ENCODE measurements around the gene LGMN. TPM values are rescaled to one million over a fixed set of nuclear protein-coding genes. Genes with fewer than 3 reads are reported as not detected.

LGMN gene
- total RNA-seq, 8 experiments from 2014 or later = 15.2 to 312 (median 54.8) TPM

DNA sequence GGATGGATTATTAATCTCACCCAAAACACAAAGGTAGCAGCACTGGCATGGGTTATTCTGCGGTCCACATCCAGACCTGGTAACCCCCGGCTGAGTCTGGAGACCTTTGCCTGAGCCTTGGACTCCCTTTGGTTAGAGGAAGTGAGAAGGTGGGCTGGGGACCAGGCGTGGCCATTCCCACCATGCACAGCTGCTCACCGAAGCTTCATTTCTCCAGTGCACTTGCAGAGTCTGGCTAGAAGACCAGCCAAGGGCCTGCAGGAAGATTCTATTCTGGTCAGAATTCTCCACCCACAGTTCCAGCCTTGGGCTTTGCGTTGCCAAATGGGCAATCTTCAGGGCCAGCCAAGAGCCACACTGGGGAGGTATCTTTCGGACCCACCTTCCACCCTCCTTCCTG, 73.0 kb downstream of the LGMN start:
- no peak overlapping the region for H3K4me3 ChIP-seq
- no peak overlapping the region for H3K27ac ChIP-seq
- in situ Hi-C loops (cut with MboI; ENCODE audit: low pct_unique_long_range_greater_than_20kb in 2 of 9, low sequenced_read_pairs in 9 of 9, unreplicated experiment in 9 of 9) = loop anchor here in 1 of 9 experiments (25.0 kb wide), 2 partner anchors 112 to 538 kb away; partner anchors contain the start of gene GOLGA5
- H3K4me1 ChIP-seq (replicated peaks in 1 of 2) = no peaks in the 10 kb centered on the region
- 81 to 100% (median 100%) methylated on average over 1 to 4 of the region's 6 CpGs; no CpG with 5 or more reads in 3 of the 10 experiments for WGBS, 10 experiments
- no peak for ATAC-seq (replicated peaks in 6 of 8)

DNA sequence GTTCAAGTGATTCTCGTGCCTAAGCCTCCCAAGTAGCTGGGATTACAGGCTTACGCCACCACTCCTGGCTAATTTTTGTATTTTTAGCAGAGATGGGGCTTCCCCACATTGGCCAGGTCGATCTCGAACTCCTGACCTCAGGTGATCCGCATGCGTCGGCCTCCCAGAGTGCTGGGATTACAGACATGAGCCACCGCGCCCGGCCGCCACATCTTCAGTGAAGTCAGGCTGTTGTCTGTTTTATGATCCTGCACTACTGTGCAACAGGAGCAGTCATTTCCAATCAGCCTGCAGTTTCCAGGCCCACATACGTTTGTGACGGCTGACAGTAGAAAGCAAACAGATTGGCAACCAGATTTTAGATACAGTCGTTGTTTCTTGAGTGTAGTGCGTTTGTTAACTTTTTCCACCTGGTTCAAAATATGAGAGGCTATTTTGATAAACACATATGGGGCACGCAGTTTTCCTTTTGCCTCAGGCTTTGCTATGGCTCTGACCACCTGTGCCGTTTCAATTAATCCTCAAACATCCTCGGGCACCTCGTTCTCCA, 74.8 kb downstream of the LGMN start:
- Histone ChIP-seq H3K27ac (no peak overlapping the region), H3K4me3 (no peak overlapping the region), H3K4me1 (replicated peaks in 1 of 2) (no peaks in the 10 kb centered on the region)
- no peak for ATAC-seq (replicated peaks in 6 of 8)
- WGBS, 10 experiments = 58 to 93% (median 78%) methylated on average over 1 to 16 of the region's 19 CpGs
- in situ Hi-C loops (cut with MboI; ENCODE audit: low pct_unique_long_range_greater_than_20kb in 2 of 9, low sequenced_read_pairs in 9 of 9, unreplicated experiment in 9 of 9) = no loop called here

DNA sequence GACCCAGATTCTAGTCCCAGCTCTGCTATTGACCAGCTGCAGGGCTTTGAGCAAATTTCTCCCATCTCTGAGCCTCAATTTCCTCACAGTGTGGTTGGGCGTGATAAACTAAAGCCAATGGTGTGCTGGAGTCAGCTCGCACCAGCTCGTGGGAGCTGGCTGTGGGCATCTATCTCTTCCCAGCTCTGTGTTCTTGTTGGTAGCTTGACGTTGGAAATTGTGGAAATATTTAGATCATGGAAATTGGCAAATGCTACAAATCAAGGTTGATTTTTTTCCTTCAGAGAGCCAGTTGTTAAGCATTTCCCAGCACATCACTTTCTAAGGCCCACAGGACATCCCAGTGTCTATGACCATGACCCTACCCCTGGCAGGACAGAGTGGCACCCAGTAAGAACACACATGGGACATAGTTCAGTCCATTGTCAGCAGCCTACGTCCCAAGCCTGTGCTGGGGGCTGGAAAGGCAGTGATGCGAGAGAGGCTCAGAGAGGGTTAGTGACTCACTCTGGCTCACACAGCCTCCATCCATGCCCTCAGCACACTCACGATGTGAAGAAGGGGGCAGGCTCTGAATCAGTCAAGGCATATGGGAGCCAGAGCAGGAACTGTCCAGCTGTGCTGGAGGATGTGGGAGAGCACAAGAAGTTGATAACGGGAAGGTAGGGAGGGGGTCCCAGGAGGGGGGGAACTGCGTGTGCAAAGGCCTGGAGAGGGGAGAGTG, 77.6 kb downstream of the LGMN start:
- 0 to 100% (median 83%) methylated on average over 1 to 4 of the region's 9 CpGs for WGBS, 10 experiments
- H3K27ac ChIP-seq = no peak overlapping the region
- ATAC-seq (replicated peaks in 6 of 8) = no peak
- H3K4me3 ChIP-seq = no peak overlapping the region
- in situ Hi-C loops (cut with MboI; ENCODE audit: low pct_unique_long_range_greater_than_20kb in 2 of 9, low sequenced_read_pairs in 9 of 9, unreplicated experiment in 9 of 9) = no loop called here
- no peaks in the 10 kb centered on the region for H3K4me1 ChIP-seq (replicated peaks in 1 of 2)

DNA sequence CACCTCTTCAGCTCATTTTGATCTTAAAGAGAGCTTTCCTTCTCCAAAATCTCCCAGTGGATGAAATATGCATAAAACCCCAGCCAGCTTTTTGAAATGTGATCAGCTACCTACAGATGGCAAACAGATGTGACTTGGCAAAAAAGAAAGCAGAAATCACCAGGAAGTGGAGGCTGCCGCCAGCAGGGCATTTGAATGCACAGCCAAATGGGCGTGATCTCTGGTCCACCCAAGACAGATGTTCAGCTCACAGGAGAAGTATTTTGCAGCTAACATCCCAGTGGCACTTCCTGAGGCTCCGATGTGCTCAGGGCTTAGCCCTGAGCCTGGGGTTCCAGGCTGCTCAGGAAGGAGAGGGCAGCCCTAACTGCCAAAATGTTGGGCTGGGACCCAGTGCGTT, 78.3 kb downstream of the LGMN start:
- 0 to 100% (median 70%) methylated on average over 1 to 4 of the region's 4 CpGs; no CpG with 5 or more reads in 2 of the 10 experiments for WGBS, 10 experiments
- Histone ChIP-seq H3K4me3 (no peak overlapping the region), H3K27ac (no peak overlapping the region), H3K4me1 (replicated peaks in 1 of 2) (no peaks in the 10 kb centered on the region)
- ATAC-seq (replicated peaks in 6 of 8) = peak in 3 of 8 experiments; percentile 95 to 98 (median 95)
- in situ Hi-C loops (cut with MboI; ENCODE audit: low pct_unique_long_range_greater_than_20kb in 2 of 9, low sequenced_read_pairs in 9 of 9, unreplicated experiment in 9 of 9) = no loop called here

DNA sequence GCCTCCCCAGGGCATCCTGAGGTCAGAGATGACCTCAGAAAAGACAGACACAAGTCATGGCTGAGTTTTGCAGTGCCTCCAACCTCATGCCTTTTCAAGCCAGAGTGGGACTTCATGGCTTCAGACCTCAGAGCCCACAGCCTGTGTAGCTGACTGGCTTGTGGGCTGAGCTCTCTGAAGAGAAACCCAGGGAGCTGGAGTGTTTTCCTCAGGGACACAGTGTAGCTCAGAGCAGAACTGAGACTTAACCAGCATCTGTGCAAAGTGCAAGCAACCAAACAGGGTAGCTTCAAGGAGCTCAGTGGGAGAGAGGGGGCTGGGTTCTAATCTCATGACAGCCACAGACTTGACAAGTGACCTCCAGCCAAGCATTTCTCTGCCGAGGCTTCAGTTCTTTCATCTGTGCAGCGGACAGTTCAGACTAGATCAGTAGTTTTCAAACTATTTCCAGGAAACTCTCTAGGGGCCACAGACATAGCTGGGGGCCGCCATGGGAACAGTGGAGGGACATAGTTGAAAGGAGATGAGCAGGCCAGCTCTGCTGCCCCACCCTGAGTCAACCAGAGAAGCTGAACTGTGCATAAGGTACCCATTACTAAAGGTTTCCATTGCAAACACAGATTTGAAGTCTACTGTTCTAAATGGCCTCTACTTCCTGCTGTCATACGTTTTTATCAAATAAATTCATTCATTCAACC, 80.0 kb downstream of the LGMN start:
- H3K4me3 ChIP-seq = no peak overlapping the region
- 0 to 80% (median 59%) methylated on average over 1 to 4 of the region's 4 CpGs; no CpG with 5 or more reads in 1 of the 10 experiments for WGBS, 10 experiments
- in situ Hi-C loops (cut with MboI; ENCODE audit: low pct_unique_long_range_greater_than_20kb in 2 of 9, low sequenced_read_pairs in 9 of 9, unreplicated experiment in 9 of 9) = no loop called here
- no peak overlapping the region for H3K27ac ChIP-seq
- H3K4me1 ChIP-seq (replicated peaks in 1 of 2) = no peaks in the 10 kb centered on the region
- no peak for ATAC-seq (replicated peaks in 6 of 8)

GRCh38 chr14:92666251-92666650, 82.2 kb downstream of the LGMN start:
- Histone ChIP-seq H3K4me1 (replicated peaks in 1 of 2) (no peaks in the 10 kb centered on the region), H3K4me3 (no peak overlapping the region), H3K27ac (no peak overlapping the region)
- in situ Hi-C loops (cut with MboI; ENCODE audit: low pct_unique_long_range_greater_than_20kb in 2 of 9, low sequenced_read_pairs in 9 of 9, unreplicated experiment in 9 of 9) = no loop called here
- 90 to 100% (median 100%) methylated on average over 1 to 5 of the region's 9 CpGs; no CpG with 5 or more reads in 3 of the 10 experiments for WGBS, 10 experiments
- no peak for ATAC-seq (replicated peaks in 6 of 8)

DNA sequence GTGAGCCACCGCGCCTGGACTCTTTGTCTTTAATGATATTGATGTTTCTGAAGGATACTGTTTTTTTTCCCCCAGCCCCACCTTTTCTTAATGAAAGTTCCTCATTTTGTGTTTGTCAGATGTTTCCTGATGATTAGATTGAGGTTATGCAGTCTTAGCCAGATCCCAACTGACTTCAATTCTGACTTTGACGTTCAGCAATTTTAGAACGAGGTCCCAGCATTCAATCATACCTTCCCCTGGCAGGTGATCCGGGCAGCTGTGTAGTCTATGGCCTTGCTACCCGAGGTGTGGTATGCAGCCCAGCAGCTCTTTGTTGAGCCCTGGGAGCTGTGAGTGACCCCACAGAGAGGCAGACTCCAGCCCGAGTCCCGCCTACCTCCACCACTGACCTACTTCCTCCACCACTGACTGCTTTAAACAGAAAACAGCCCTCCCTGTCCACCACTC, 82.7 kb downstream of the LGMN start:
- in situ Hi-C loops (cut with MboI; ENCODE audit: low pct_unique_long_range_greater_than_20kb in 2 of 9, low sequenced_read_pairs in 9 of 9, unreplicated experiment in 9 of 9) = no loop called here
- H3K4me1 ChIP-seq (replicated peaks in 1 of 2) = no peaks in the 10 kb centered on the region
- WGBS, 10 experiments = 0 to 92% (median 77%) methylated on average over 1 to 7 of the region's 8 CpGs; no CpG with 5 or more reads in 4 of the 10 experiments
- no peak for ATAC-seq (replicated peaks in 6 of 8)
- no peak overlapping the region for H3K27ac ChIP-seq
- H3K4me3 ChIP-seq = no peak overlapping the region

GRCh38 chr14:92663049-92663448, 85.4 kb downstream of the LGMN start:
- Histone ChIP-seq H3K4me3 (no peak overlapping the region), H3K27ac (no peak overlapping the region), H3K4me1 (replicated peaks in 1 of 2) (no peaks in the 10 kb centered on the region)
- 85 to 100% (median 96%) methylated on average over 1 to 6 of the region's 7 CpGs; no CpG with 5 or more reads in 3 of the 10 experiments for WGBS, 10 experiments
- ATAC-seq (replicated peaks in 6 of 8) = no peak
- in situ Hi-C loops (cut with MboI; ENCODE audit: low pct_unique_long_range_greater_than_20kb in 2 of 9, low sequenced_read_pairs in 9 of 9, unreplicated experiment in 9 of 9) = no loop called here

DNA sequence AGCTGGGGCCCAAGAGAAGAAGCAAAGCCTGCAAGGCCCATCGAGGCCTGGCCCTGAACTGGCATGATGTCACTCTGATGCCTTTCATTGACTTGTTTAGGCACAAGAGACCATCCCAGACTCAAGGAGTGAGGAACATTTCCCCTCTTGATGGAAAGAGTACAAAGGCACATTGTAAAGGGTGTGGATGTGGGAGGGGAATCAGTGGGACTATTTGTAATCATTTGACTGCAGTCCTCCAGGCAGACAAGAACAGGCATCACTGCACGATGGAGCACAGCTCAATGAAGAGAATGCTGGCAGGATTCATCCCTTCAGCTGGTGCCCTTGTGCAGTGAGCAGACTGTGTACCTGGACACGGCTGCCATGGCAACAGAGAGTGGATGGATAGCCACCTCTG, 87.9 kb downstream of the LGMN start:
- no peak overlapping the region for H3K4me3 ChIP-seq
- in situ Hi-C loops (cut with MboI; ENCODE audit: low pct_unique_long_range_greater_than_20kb in 2 of 9, low sequenced_read_pairs in 9 of 9, unreplicated experiment in 9 of 9) = no loop called here
- peak in 2 of 8 experiments; percentile 19 to 22 for ATAC-seq (replicated peaks in 6 of 8)
- no peaks in the 10 kb centered on the region for H3K4me1 ChIP-seq (replicated peaks in 1 of 2)
- no peak overlapping the region for H3K27ac ChIP-seq
- 86 to 100% (median 100%) methylated on average over 1 to 2 of the region's 3 CpGs; no CpG with 5 or more reads in 5 of the 10 experiments for WGBS, 10 experiments

GRCh38 chr14:92659765-92660561, 88.5 kb downstream of the LGMN start:
- no peak overlapping the region for H3K27ac ChIP-seq
- WGBS, 10 experiments = 40 to 100% (median 72%) methylated on average over 1 to 9 of the region's 11 CpGs; no CpG with 5 or more reads in 2 of the 10 experiments
- in situ Hi-C loops (cut with MboI; ENCODE audit: low pct_unique_long_range_greater_than_20kb in 2 of 9, low sequenced_read_pairs in 9 of 9, unreplicated experiment in 9 of 9) = no loop called here
- H3K4me3 ChIP-seq = no peak overlapping the region
- H3K4me1 ChIP-seq (replicated peaks in 1 of 2) = no peaks in the 10 kb centered on the region
- ATAC-seq (replicated peaks in 6 of 8) = no peak

- Histone ChIP-seq H3K4me3 (no peak overlapping the region), H3K4me1 (replicated peaks in 1 of 2) (no peaks in the 10 kb centered on the region), H3K27ac (no peak overlapping the region)
- ATAC-seq (replicated peaks in 6 of 8) = peak in 1 of 8 experiments; percentile 39
- in situ Hi-C loops (cut with MboI; ENCODE audit: low pct_unique_long_range_greater_than_20kb in 2 of 9, low sequenced_read_pairs in 9 of 9, unreplicated experiment in 9 of 9) = no loop called here
Measured at GRCh38 chr14:92658684-92659083, 89.7 kb downstream of the LGMN start.

DNA sequence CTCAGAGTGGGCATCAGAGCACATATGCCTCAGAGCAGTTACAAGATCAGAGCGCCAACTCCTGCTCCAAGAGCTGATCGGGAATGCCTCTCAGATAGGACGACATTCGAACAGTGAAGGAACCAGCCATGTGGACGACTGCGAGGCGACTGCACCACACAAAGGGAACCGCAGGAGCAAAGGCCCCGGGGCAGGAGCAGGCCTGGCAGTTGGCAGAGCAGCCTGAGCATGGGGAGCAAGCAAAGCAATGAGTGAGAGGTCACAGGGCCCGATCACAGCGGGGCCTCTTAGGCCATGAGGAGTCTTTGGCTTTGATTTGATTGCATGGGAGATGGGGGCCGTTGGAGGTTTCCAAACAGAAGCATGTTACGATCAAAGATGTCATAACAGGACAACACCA, 90.3 kb downstream of the LGMN start:
- in situ Hi-C loops (cut with MboI; ENCODE audit: low pct_unique_long_range_greater_than_20kb in 2 of 9, low sequenced_read_pairs in 9 of 9, unreplicated experiment in 9 of 9) = no loop called here
- no peak for ATAC-seq (replicated peaks in 6 of 8)
- H3K27ac ChIP-seq = no peak overlapping the region
- no peak overlapping the region for H3K4me3 ChIP-seq
- 82 to 100% (median 90%) methylated on average over 1 to 11 of the region's 13 CpGs; no CpG with 5 or more reads in 2 of the 10 experiments for WGBS, 10 experiments
- no peaks in the 10 kb centered on the region for H3K4me1 ChIP-seq (replicated peaks in 1 of 2)
